ENCODE results near the gene ECSIT.

DNA sequence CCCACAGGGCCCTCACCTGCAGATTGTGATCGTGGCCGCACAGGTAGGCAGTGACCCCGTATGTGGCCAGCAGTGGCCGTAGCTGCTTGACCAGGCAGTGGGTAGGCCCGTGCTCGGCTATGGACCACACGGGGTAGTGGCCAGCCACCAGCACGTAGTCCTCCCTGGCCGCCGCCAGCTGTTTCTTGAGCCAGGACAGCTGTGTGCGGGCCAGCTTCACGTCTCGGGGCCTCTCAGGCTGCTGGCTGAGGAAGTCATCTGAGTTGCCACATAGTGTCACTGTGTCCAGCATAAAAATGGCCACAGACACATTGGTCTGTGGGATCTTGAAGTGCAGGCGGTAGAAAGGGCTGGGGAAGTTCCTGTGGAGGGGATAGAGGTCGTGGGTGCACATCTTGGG lies 47.3 kb upstream of the ECSIT start:
- TF ChIP-seq CTCF (IDR thresholded peaks at IDR 0.05): no peak
- no peak for TF ChIP-seq POLR2A (IDR thresholded peaks at IDR 0.05)

All from lower leg skin (tissue), 3 donors.